Tibial nerve (tissue), 4 donors: ENCODE results near the gene CCDC40.

ENCODE experiments used
- EP300 ChIP-seq, 2 donors: sonication (generic); formaldehyde crosslinking; IDR thresholded peaks; one replicate each; pipeline ENCODE4 v1.6.1; 2017; ENCODE audit warnings: antibody characterized with exemption in 2 of 2, mild to moderate bottlenecking in 1 of 2
- TF ChIP-seq, protein P1 (sequence below), 5 experiments: fragments of 200-600 bp in 3 of 5; fragments of 450-650 bp in 2 of 5; sonication (generic) in 3 of 5; IDR thresholded peaks; one replicate each; pipeline ENCODE4 v1.5.1; 2016 to 2019; ENCODE audit warnings: antibody characterized with exemption in 5 of 5, mild to moderate bottlenecking in 3 of 5, moderate library complexity in 2 of 5

DNA sequence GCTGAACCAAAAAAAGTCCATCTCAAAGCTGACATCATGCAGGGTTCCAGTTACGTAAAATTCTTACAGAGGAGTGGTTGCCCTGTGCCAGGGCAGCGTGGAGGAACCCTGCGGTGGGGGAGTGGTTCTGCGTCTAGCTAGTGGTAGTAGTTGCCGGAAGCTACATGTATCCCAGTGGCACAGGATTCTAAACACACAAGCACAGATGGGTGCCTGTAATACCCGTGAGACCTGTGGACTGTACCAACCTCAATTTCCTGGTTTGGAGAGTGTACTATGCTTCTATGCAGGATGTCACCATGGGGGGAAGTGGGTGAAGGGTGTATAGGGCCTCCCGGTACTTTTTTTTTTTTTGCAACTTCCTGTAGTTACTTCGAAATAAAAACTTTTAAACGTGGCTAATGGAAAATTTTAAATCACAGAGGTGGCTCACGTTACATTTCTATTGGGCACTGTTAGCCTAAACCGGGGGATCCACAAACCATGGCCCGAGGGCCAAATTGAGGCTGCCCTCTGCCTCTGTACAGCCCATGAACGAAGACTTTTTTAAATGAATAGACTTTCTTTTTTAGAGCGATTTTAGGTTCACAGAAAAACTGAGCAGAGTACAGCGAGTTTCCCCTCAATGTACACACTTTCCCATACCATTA is 39.3 kb upstream of the CCDC40 start:
- TF ChIP-seq, protein P1, sequence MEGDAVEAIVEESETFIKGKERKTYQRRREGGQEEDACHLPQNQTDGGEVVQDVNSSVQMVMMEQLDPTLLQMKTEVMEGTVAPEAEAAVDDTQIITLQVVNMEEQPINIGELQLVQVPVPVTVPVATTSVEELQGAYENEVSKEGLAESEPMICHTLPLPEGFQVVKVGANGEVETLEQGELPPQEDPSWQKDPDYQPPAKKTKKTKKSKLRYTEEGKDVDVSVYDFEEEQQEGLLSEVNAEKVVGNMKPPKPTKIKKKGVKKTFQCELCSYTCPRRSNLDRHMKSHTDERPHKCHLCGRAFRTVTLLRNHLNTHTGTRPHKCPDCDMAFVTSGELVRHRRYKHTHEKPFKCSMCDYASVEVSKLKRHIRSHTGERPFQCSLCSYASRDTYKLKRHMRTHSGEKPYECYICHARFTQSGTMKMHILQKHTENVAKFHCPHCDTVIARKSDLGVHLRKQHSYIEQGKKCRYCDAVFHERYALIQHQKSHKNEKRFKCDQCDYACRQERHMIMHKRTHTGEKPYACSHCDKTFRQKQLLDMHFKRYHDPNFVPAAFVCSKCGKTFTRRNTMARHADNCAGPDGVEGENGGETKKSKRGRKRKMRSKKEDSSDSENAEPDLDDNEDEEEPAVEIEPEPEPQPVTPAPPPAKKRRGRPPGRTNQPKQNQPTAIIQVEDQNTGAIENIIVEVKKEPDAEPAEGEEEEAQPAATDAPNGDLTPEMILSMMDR (IDR thresholded peaks at IDR 0.05), result no peak
- no peak for TF ChIP-seq EP300 (IDR thresholded peaks at IDR 0.05)
